Measurements from ENCODE around the gene TNFAIP3. TPM values are rescaled to one million over a fixed set of nuclear protein-coding genes. Genes with fewer than 3 reads are reported as not detected.
"Not testable (repeated sequence)": the region's sequence is repeated elsewhere in the genome, so short reads cannot be mapped to it uniquely, and the experiment has no call there.

TNFAIP3 gene
- total RNA-seq, 1 donor from 2014 or later = 16.8 TPM

GRCh38 chr6:137893726-137894125, 26.7 kb downstream of the TNFAIP3 start:
- H2AFZ ChIP-seq (ENCODE audit: low read depth, low read length) = no peak overlapping the region
- FAIRE-seq (no peak), DNase-seq (ENCODE audit: low read depth) (no peak)
- H3K4me2 ChIP-seq (ENCODE audit: low read length) = no peak overlapping the region
- no peak overlapping the region for H3K9ac ChIP-seq (ENCODE audit: low read length)
- H3K27ac ChIP-seq (ENCODE audit: low read depth, low read length) = no peak overlapping the region
- Mint-ChIP-seq H3K36me3 (ENCODE audit: low read depth, unreplicated experiment) (no peaks in the 10 kb centered on the region), H3K27me3 (ENCODE audit: low read depth, unreplicated experiment) (no peaks in the 10 kb centered on the region), H3K9me3 (ENCODE audit: unreplicated experiment) (peaks cover 3% of the 10 kb centered on the region), H3K4me3 (ENCODE audit: unreplicated experiment) (no peak overlapping the region), H3K27ac (ENCODE audit: unreplicated experiment) (no peak overlapping the region), H3K4me1 (ENCODE audit: low read depth, unreplicated experiment) (peaks cover 25% of the 10 kb centered on the region)
- H3K4me1 ChIP-seq (ENCODE audit: insufficient read depth, low read length) = peaks cover 5% of the 10 kb centered on the region
- TF ChIP-seq EZH2 (IDR thresholded peaks at IDR 0.05; ENCODE audit: insufficient read depth, low read length) (no peak), CTCF (IDR thresholded peaks at IDR 0.05; ENCODE audit: insufficient read depth, low read depth, low read length) (no peak)
- no peaks in the 10 kb centered on the region for H4K20me1 ChIP-seq (ENCODE audit: insufficient read depth, low read length)
- no peaks in the 10 kb centered on the region for H3K27me3 ChIP-seq (ENCODE audit: insufficient read depth, low read length)
- no peak overlapping the region for H3K4me3 ChIP-seq (ENCODE audit: insufficient read depth, low read depth, low read length)
- no peaks in the 10 kb centered on the region for H3K36me3 ChIP-seq (ENCODE audit: insufficient read depth, low read length)
- H3K79me2 ChIP-seq (ENCODE audit: insufficient read depth, low read length) = no peaks in the 10 kb centered on the region
- no peaks in the 10 kb centered on the region for H3K9me3 ChIP-seq (ENCODE audit: insufficient read depth, low read depth, low read length)

GRCh38 chr6:137894378-137894777, 27.3 kb downstream of the TNFAIP3 start:
- peak overlapping the region; percentile 11 for H3K27ac ChIP-seq (ENCODE audit: low read depth, low read length)
- H3K9ac ChIP-seq (ENCODE audit: low read length); H2AFZ ChIP-seq (ENCODE audit: low read depth, low read length); H3K79me2 ChIP-seq (ENCODE audit: insufficient read depth, low read length); H3K27me3 Mint-ChIP-seq (ENCODE audit: low read depth, unreplicated experiment); H3K4me2 ChIP-seq (ENCODE audit: low read length); H3K4me3 Mint-ChIP-seq (ENCODE audit: unreplicated experiment); H3K9me3 ChIP-seq (ENCODE audit: insufficient read depth, low read depth, low read length); H3K27me3 ChIP-seq (ENCODE audit: insufficient read depth, low read length); H3K4me3 ChIP-seq (ENCODE audit: insufficient read depth, low read depth, low read length); DNase-seq (ENCODE audit: low read depth); H3K9me3 Mint-ChIP-seq (ENCODE audit: unreplicated experiment); FAIRE-seq; H3K36me3 Mint-ChIP-seq (ENCODE audit: low read depth, unreplicated experiment); H4K20me1 ChIP-seq (ENCODE audit: insufficient read depth, low read length); H3K36me3 ChIP-seq (ENCODE audit: insufficient read depth, low read length); H3K4me1 ChIP-seq (ENCODE audit: insufficient read depth, low read length): not testable (repeated sequence)
- Mint-ChIP-seq H3K4me1 (ENCODE audit: low read depth, unreplicated experiment) (peaks cover 25% of the 10 kb centered on the region), H3K27ac (ENCODE audit: unreplicated experiment) (peak overlapping the region; percentile 77)

GRCh38 chr6:137894779-137895385, 27.8 kb downstream of the TNFAIP3 start:
- Mint-ChIP-seq H3K4me1 (ENCODE audit: low read depth, unreplicated experiment) (peaks cover 25% of the 10 kb centered on the region), H3K27me3 (ENCODE audit: low read depth, unreplicated experiment) (no peaks in the 10 kb centered on the region), H3K27ac (ENCODE audit: unreplicated experiment) (peak overlapping the region; percentile 77), H3K4me3 (ENCODE audit: unreplicated experiment) (no peak overlapping the region), H3K36me3 (ENCODE audit: low read depth, unreplicated experiment) (no peaks in the 10 kb centered on the region), H3K9me3 (ENCODE audit: unreplicated experiment) (peaks cover 3% of the 10 kb centered on the region)
- no peaks in the 10 kb centered on the region for H4K20me1 ChIP-seq (ENCODE audit: insufficient read depth, low read length)
- no peak overlapping the region for H3K4me3 ChIP-seq (ENCODE audit: insufficient read depth, low read depth, low read length)
- H3K4me2 ChIP-seq (ENCODE audit: low read length) = no peak overlapping the region
- peak overlapping the region; percentile 11 for H3K27ac ChIP-seq (ENCODE audit: low read depth, low read length)
- no peak for FAIRE-seq
- peak; percentile 41 for DNase-seq (ENCODE audit: low read depth)
- H2AFZ ChIP-seq (ENCODE audit: low read depth, low read length) = peak overlapping the region; percentile 7
- H3K79me2 ChIP-seq (ENCODE audit: insufficient read depth, low read length) = no peaks in the 10 kb centered on the region
- H3K4me1 ChIP-seq (ENCODE audit: insufficient read depth, low read length) = peaks cover 5% of the 10 kb centered on the region
- no peak overlapping the region for H3K9ac ChIP-seq (ENCODE audit: low read length)
- TF ChIP-seq EZH2 (IDR thresholded peaks at IDR 0.05; ENCODE audit: insufficient read depth, low read length) (no peak), CTCF (IDR thresholded peaks at IDR 0.05; ENCODE audit: insufficient read depth, low read depth, low read length) (no peak)
- no peaks in the 10 kb centered on the region for H3K27me3 ChIP-seq (ENCODE audit: insufficient read depth, low read length)
- H3K36me3 ChIP-seq (ENCODE audit: insufficient read depth, low read length) = no peaks in the 10 kb centered on the region
- H3K9me3 ChIP-seq (ENCODE audit: insufficient read depth, low read depth, low read length) = no peaks in the 10 kb centered on the region

Measured in astrocyte (in vitro differentiated cells and primary cell).